ENCODE measurements around the gene SPPL2B. TPM values are rescaled to one million over a fixed set of nuclear protein-coding genes. Genes with fewer than 3 reads are reported as not detected.

SPPL2B gene
- total RNA-seq, 4 donors from 2014 or later = 18.1 to 27.7 (median 23.2) TPM

DNA sequence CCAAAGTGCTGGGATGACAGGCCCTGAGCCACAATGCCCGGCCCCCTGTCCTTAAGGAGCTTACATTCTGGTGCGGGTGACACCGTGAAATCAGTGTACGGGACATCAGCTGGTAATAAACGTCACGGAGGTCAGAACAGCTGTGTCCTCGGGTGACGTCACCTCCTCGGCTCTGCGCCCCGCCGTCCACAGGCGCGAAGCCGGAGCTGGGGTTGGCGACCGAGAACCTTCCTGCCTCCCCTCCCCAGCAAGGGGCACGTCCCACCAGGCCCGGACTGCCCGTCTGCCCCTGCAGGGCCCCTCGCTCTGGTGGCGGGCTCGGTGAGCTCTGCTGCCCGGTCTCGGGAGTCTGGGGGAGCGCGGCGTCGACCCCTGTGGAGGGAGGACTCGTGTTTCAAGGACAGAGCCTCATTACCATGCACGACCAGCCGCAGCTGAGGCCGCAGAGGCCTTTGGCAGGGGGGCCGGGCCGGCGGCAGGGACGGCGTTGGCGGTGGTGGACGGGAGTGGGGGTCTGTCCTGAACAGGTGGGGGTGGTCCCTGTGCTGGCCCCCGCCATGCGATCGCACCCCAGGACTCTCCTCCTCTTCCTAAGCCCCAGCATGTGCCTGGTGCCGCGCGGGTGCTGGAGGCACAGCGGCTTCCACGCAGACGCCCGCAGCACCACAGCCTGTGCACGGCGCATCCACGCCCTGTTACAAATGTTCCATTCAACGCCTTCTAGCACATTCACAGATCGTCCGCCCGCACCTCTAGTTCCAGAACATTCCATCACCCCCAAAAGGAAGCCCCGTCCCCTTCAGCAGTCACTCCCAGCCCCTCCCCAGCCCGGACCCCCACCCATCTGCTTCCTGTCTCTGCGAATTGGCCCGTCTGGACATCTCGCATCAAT, 25.9 kb upstream of the SPPL2B start:
- H3K4me1 ChIP-seq = peaks cover 0 to 3% of the 10 kb centered on the region in 2 donors
- TF ChIP-seq, protein P1, sequence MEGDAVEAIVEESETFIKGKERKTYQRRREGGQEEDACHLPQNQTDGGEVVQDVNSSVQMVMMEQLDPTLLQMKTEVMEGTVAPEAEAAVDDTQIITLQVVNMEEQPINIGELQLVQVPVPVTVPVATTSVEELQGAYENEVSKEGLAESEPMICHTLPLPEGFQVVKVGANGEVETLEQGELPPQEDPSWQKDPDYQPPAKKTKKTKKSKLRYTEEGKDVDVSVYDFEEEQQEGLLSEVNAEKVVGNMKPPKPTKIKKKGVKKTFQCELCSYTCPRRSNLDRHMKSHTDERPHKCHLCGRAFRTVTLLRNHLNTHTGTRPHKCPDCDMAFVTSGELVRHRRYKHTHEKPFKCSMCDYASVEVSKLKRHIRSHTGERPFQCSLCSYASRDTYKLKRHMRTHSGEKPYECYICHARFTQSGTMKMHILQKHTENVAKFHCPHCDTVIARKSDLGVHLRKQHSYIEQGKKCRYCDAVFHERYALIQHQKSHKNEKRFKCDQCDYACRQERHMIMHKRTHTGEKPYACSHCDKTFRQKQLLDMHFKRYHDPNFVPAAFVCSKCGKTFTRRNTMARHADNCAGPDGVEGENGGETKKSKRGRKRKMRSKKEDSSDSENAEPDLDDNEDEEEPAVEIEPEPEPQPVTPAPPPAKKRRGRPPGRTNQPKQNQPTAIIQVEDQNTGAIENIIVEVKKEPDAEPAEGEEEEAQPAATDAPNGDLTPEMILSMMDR (IDR thresholded peaks at IDR 0.05 in 4 of 5, conservative IDR thresholded peaks at IDR 0.05 in 1 of 5) = no peak
- TF ChIP-seq POLR2A (IDR thresholded peaks at IDR 0.05) = no peak
- H3K27ac ChIP-seq = no peak overlapping the region
- H3K27me3 ChIP-seq = peaks cover 16 to 19% (median 16%) of the 10 kb centered on the region in 3 donors
- ATAC-seq (peak; percentile 26 to 66), DNase-seq (peak; percentile 22 to 53)
- H3K36me3 ChIP-seq = no peaks in the 10 kb centered on the region
- H3K9me3 ChIP-seq = no peaks in the 10 kb centered on the region
- H3K4me3 ChIP-seq = peak overlapping the region in 1 of 4 donors; percentile 15
- intact Hi-C loops (cut with DNase I; ENCODE audit: low total_unique reads) = no loop called here
- in situ Hi-C loops (cut with MboI; ENCODE audit: low sequenced_read_pairs in 4 of 4) = no loop called here

DNA sequence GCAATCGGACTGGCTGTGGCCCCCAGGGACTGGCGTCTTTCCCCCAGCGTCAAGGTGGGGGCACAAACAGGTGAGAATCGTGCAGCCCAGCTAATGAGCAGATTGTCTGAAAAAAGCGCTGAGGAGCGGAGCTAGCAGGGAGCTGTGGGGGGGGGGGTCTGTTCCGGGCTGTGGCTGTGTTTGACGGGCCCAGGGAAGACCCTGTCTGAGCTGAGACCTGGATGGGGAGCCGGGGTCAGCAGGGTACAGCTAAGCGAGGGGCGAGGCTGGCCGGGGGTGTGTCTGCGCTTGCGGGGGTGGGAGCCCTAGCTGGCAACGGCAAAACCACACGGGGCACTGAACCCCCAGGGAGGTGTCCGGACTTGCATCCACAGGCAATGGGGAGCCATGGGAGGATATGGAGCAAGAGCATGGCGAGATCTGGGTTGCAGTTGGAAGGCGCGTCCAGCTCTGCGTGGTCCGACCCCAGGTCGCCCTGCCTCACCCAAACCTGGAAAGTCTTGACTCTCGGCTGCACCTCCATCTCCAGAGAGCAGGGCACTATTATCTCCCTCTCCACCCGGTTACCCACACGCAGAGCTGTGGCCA, 25.2 kb upstream of the SPPL2B start:
- intact Hi-C loops (cut with DNase I; ENCODE audit: low total_unique reads) (no loop called here), in situ Hi-C loops (cut with MboI; ENCODE audit: low sequenced_read_pairs in 4 of 4) (no loop called here)
- H3K9me3 ChIP-seq = no peaks in the 10 kb centered on the region
- H3K4me1 ChIP-seq = peaks cover 2 to 3% of the 10 kb centered on the region in 2 donors
- H3K27me3 ChIP-seq = peaks cover 18 to 22% (median 19%) of the 10 kb centered on the region in 3 donors
- TF ChIP-seq, protein P1 (IDR thresholded peaks at IDR 0.05 in 4 of 5, conservative IDR thresholded peaks at IDR 0.05 in 1 of 5) = no peak
- TF ChIP-seq POLR2A (IDR thresholded peaks at IDR 0.05) = no peak
- no peaks in the 10 kb centered on the region for H3K36me3 ChIP-seq
- no peak overlapping the region for H3K4me3 ChIP-seq
- no peak overlapping the region for H3K27ac ChIP-seq
- DNase-seq = no peak
- ATAC-seq = no peak

GRCh38 chr19:2305452-2306280, 22.8 kb upstream of the SPPL2B start:
- intact Hi-C loops (cut with DNase I; ENCODE audit: low total_unique reads) = no loop called here
- ATAC-seq (no peak), DNase-seq (no peak)
- TF ChIP-seq, protein P1 (IDR thresholded peaks at IDR 0.05 in 4 of 5, conservative IDR thresholded peaks at IDR 0.05 in 1 of 5) = no peak
- TF ChIP-seq POLR2A (IDR thresholded peaks at IDR 0.05) = no peak
- Histone ChIP-seq H3K4me3 (no peak overlapping the region), H3K27ac (no peak overlapping the region), H3K27me3 (peaks cover 23 to 25% (median 24%) of the 10 kb centered on the region in 3 donors), H3K36me3 (no peaks in the 10 kb centered on the region), H3K9me3 (no peaks in the 10 kb centered on the region), H3K4me1 (peaks cover 3 to 4% of the 10 kb centered on the region in 2 donors)
- in situ Hi-C loops (cut with MboI; ENCODE audit: low sequenced_read_pairs in 4 of 4) = no loop called here

GRCh38 chr19:2306281-2306806, 22.1 kb upstream of the SPPL2B start:
- no peak for DNase-seq
- H3K36me3 ChIP-seq = no peaks in the 10 kb centered on the region
- intact Hi-C loops (cut with DNase I; ENCODE audit: low total_unique reads) (no loop called here), in situ Hi-C loops (cut with MboI; ENCODE audit: low sequenced_read_pairs in 4 of 4) (no loop called here)
- no peak overlapping the region for H3K4me3 ChIP-seq
- ATAC-seq = no peak
- no peaks in the 10 kb centered on the region for H3K9me3 ChIP-seq
- no peak overlapping the region for H3K27ac ChIP-seq
- TF ChIP-seq POLR2A (IDR thresholded peaks at IDR 0.05) = no peak
- TF ChIP-seq, protein P1 (IDR thresholded peaks at IDR 0.05 in 4 of 5, conservative IDR thresholded peaks at IDR 0.05 in 1 of 5) = no peak
- peaks cover 3 to 4% of the 10 kb centered on the region in 2 donors for H3K4me1 ChIP-seq
- H3K27me3 ChIP-seq = peaks cover 20 to 25% (median 24%) of the 10 kb centered on the region in 3 donors
